Measurements from ENCODE around the gene DAPK2. TPM values are rescaled to one million over a fixed set of nuclear protein-coding genes. Genes with fewer than 3 reads are reported as not detected.
"Not testable (repeated sequence)": the region's sequence is repeated elsewhere in the genome, so short reads cannot be mapped to it uniquely, and the experiment has no call there.

Gene DAPK2
- total RNA-seq, 2 donors from 2014 or later = 72.5 to 94.9 TPM

GRCh38 chr15:63913336-63913735 lies 132.9 kb downstream of the DAPK2 start:
- intact Hi-C loops (cut with DNase I) = loop anchor here in 1 of 2 donors (10.0 kb wide), 1 partner anchor 131 kb away; the partner anchor contains the start of gene DAPK2
- DNase-seq = no peak
- ATAC-seq = no peak

- ATAC-seq = no peak
- intact Hi-C loops (cut with DNase I) = loop anchor here in 1 of 2 donors (10.0 kb wide), 1 partner anchor 133 kb away; the partner anchor contains the start of gene DAPK2
These were observed 134.1 kb downstream of the DAPK2 start for GRCh38 chr15:63912061-63912615.

GRCh38 chr15:63911160-63911559 lies 135.1 kb downstream of the DAPK2 start:
- ATAC-seq = no peak
- intact Hi-C loops (cut with DNase I) = loop anchor here in 1 of 2 donors (10.0 kb wide), 1 partner anchor 134 kb away; the partner anchor contains the start of gene DAPK2
- DNase-seq = no peak

More at GRCh38 chr15:63912061-63912615, 134.1 kb downstream of the DAPK2 start:
- DNase-seq = no peak

- DNase-seq = no peak
- ATAC-seq = peak; percentile 31 to 50
- intact Hi-C loops (cut with DNase I) = loop anchor here in 1 of 2 donors (10.0 kb wide), 1 partner anchor 135 kb away; the partner anchor contains the start of gene DAPK2
These were observed 136.4 kb downstream of the DAPK2 start for GRCh38 chr15:63909819-63910437.

- DNase-seq = no peak
- no peak for ATAC-seq
- intact Hi-C loops (cut with DNase I) = no loop called here
These were observed 137.3 kb downstream of the DAPK2 start for GRCh38 chr15:63908991-63909390.

GRCh38 chr15:63908281-63908680 lies 138.0 kb downstream of the DAPK2 start:
- DNase-seq = no peak
- no peak for ATAC-seq
- intact Hi-C loops (cut with DNase I) = no loop called here

GRCh38 chr15:63907521-63907920 lies 138.8 kb downstream of the DAPK2 start:
- intact Hi-C loops (cut with DNase I) = no loop called here
- ATAC-seq = no peak
- no peak for DNase-seq

GRCh38 chr15:63906266-63906584 lies 140.1 kb downstream of the DAPK2 start:
- DNase-seq (no peak), ATAC-seq (no peak)
- intact Hi-C loops (cut with DNase I) = no loop called here

- intact Hi-C loops (cut with DNase I) = no loop called here
- DNase-seq (no peak), ATAC-seq (no peak)
These were observed 140.6 kb downstream of the DAPK2 start for GRCh38 chr15:63905558-63906265.

- ATAC-seq (no peak), DNase-seq (no peak)
- intact Hi-C loops (cut with DNase I) = no loop called here
These were observed 141.2 kb downstream of the DAPK2 start for GRCh38 chr15:63905131-63905530.

- no peak for ATAC-seq
- no peak for DNase-seq
- intact Hi-C loops (cut with DNase I) = no loop called here
These were observed 142.2 kb downstream of the DAPK2 start for GRCh38 chr15:63904042-63904441.

- no peak for DNase-seq
- intact Hi-C loops (cut with DNase I) = no loop called here
- ATAC-seq = peak in 1 of 2 donors; percentile 50
These were observed 143.6 kb downstream of the DAPK2 start for GRCh38 chr15:63902671-63903035.

GRCh38 chr15:63901912-63902670 lies 144.2 kb downstream of the DAPK2 start:
- intact Hi-C loops (cut with DNase I) = no loop called here
- no peak for ATAC-seq
- no peak for DNase-seq

GRCh38 chr15:63900306-63900705 lies 146.0 kb downstream of the DAPK2 start:
- intact Hi-C loops (cut with DNase I) = no loop called here
- no peak for DNase-seq

GRCh38 chr15:63899606-63900005 lies 146.7 kb downstream of the DAPK2 start:
- intact Hi-C loops (cut with DNase I) = loop anchor here in 1 of 2 donors (10.0 kb wide), 1 partner anchor 145 kb away; no protein-coding TSS in a partner anchor
- not testable (repeated sequence) for ATAC-seq, DNase-seq

More at GRCh38 chr15:63900306-63900705, 146.0 kb downstream of the DAPK2 start:
- no peak for ATAC-seq

GRCh38 chr15:63899193-63899592 lies 147.1 kb downstream of the DAPK2 start:
- intact Hi-C loops (cut with DNase I) = loop anchor here in 1 of 2 donors (10.0 kb wide), 1 partner anchor 144 kb away; no protein-coding TSS in a partner anchor
- DNase-seq (no peak), ATAC-seq (no peak)

GRCh38 chr15:63896336-63897115 lies 149.8 kb downstream of the DAPK2 start:
- intact Hi-C loops (cut with DNase I) = loop anchor here in 1 of 2 donors (10.0 kb wide), 1 partner anchor 142 kb away; no protein-coding TSS in a partner anchor
- DNase-seq = peak; percentile 41
- ATAC-seq = peak; percentile 60 to 69

- intact Hi-C loops (cut with DNase I) = loop anchor here in 1 of 2 donors (10.0 kb wide), 1 partner anchor 141 kb away; no protein-coding TSS in a partner anchor
- no peak for DNase-seq
- ATAC-seq = no peak
These were observed 150.5 kb downstream of the DAPK2 start for GRCh38 chr15:63895787-63896218.
